Islet of Langerhans (tissue), 1 donor: ENCODE results near the gene DBNDD2.
A peak's percentile ranks its signal among the peaks of the same experiment; 100 is the strongest.

Experiments used
- FAIRE-seq: peaks from one replicate; lab custom pipeline; 2011; peaks lifted over from hg19 to GRCh38; lab: Jason Lieb, UNC

The DBNDD2 gene, protein sequence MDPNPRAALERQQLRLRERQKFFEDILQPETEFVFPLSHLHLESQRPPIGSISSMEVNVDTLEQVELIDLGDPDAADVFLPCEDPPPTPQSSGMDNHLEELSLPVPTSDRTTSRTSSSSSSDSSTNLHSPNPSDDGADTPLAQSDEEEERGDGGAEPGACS

GRCh38 chr20:45407783-45408645, at the start of gene DBNDD2:
Gene DBNDD2 (plus strand): TSS chr20:45408289. CDS start chr20:45408468, 179 bp downstream.
- FAIRE-seq, result no peak

- no peak for FAIRE-seq
These were observed 49.1 kb upstream of the DBNDD2 start for GRCh38 chr20:45359069-45359405.

DNA sequence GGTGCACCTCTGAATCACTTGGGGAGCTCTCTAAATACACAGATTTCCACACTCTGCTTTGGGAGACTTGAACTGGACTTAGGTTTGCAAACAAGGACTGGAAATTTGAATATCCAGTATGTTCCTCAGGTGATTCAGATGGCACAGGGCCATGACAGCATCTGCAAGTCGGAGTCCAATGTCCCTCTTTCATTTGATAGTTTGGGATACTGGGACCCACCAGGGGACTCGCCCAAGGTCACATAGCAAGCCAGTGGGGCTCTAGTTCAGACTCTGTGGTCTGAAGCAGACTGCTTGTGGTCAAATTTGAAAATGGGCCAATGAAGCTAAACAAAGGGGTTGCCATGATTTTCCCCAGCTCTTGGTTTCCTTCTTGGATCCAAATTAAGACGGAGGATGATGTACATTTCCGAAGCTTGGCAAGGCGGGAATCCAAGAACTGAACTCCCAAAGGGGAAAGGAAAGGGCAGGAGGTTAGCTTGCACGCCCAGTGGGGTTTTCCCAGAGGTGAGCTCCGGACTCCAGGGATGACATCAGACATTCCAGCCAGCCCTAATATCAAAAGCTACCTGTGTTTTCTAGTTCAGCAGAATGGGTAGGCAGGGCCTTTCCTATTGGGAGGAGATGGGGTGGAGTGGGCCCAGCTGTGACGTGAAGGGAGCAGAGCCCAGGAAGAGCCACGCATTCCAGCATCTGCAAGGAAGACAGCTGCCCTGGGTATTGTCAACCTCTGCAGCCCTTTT, 48.5 kb upstream of the DBNDD2 start:
- FAIRE-seq, result no peak

- no peak for FAIRE-seq
These were observed 46.3 kb upstream of the DBNDD2 start for GRCh38 chr20:45361793-45362192.

DNA sequence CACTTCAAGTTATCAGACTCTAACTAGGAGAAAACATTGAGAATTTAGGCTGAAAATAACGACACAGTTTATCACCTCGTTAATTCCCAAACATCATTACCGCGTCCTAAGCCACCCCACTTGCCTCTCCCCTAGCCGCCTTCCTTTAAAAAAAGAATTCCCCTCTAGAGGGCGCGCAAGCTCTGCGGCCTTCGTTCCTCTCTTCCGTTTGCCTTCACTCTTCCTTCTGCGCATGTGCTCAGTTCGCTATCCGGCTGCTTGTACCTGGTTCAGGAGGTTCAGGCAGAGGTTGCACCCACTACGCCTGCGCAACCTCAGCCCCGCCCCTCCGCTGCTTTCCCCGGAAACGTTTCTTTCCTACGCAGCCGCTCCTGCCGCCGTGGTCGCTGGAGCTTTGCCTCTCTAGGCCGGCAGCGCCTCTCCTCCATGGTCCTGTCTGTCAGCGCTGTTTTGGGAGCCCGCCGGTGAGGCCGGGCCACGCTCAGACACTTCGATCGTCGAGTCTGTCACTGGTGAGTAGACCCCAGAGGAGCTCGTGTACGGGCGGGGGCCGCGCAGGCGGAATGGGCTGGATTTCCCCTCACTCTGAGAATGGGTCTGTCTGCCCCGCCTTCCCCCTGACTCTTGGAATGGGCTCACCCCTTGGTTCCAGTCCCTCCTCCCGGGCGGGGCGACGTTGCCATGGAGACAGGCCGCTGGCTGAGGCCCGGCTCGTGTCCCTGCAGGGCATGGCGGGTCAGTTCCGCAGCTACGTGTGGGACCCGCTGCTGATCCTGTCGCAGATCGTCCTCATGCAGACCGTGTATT, 45.1 kb upstream of the DBNDD2 start, which contains the start of gene SYS1:
Gene SYS1, plus strand, starts transcription at position 353 of the 807 bp plus-strand sequence. Its CDS starts 376 bp downstream, at position 729.
- peak; percentile 36 for FAIRE-seq

DNA sequence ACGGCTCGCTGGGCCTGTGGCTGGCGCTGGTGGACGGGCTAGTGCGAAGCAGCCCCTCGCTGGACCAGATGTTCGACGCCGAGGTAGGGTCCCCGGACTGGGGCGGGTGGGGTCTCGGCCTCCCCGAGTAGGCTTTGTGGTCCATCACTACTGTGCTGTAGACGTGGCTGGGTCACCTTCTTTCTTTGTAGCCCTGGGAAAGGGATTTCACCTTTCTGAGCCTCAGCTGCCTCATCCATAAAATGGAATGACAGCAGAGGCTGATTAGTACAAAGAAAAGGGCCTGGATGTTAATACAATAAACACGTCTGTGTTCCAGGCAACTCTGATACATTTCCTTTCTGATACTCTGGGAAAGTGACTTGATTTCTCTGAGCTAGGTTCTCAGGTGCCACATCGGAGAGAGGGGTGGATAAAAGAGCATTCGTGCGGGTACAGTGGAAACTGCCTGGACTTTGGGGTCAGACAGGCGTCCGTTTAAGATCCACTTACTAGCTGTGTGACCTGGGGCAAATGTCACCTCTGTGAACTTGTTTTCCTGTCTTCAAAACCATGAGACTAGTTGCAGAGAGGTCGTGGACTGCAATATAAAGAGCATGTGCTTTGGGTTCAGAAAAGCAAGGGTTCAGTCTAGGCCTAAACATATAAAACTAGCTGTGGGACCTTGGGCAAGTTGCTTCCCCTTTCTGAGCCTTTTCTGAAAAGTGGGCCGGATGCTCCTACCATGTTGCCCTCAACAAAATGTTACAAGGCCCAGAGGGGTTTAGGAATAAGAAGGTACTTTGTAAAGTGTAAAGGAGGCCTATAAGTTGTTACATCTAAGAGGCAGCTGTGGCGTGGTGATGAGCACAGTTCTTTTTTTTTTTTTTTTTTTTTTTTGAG, 44.2 kb upstream of the DBNDD2 start:
- no peak for FAIRE-seq

DNA sequence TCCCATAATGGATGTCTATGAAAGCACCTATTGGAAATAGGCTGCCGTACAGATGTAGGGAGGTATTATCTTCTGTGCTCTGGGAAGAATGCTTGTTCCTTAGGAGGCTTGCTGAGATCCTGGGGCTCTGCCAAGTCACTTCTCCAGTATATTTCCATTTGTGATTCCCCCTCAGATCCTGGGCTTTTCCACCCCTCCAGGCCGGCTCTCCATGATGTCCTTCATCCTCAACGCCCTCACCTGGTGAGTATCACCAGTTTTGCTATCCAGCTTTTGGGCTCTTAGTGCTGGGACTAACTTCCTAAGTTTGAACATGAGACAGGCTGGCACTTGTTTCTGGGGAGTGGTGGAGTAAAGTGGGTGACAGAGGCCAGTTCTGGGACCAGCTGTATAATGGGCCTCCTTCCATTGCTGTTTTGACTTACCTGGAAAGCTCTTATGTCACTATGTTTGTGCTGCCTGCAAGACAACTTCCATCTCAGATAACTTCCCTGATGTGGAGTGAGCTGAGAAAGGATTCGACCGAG, 42.6 kb upstream of the DBNDD2 start:
- no peak for FAIRE-seq

- no peak for FAIRE-seq
These were observed 41.9 kb upstream of the DBNDD2 start for GRCh38 chr20:45366192-45366591.

GRCh38 chr20:45366631-45367030, 41.5 kb upstream of the DBNDD2 start:
- FAIRE-seq, result no peak

GRCh38 chr20:45367126-45367525, 41.0 kb upstream of the DBNDD2 start:
- no peak for FAIRE-seq

DNA sequence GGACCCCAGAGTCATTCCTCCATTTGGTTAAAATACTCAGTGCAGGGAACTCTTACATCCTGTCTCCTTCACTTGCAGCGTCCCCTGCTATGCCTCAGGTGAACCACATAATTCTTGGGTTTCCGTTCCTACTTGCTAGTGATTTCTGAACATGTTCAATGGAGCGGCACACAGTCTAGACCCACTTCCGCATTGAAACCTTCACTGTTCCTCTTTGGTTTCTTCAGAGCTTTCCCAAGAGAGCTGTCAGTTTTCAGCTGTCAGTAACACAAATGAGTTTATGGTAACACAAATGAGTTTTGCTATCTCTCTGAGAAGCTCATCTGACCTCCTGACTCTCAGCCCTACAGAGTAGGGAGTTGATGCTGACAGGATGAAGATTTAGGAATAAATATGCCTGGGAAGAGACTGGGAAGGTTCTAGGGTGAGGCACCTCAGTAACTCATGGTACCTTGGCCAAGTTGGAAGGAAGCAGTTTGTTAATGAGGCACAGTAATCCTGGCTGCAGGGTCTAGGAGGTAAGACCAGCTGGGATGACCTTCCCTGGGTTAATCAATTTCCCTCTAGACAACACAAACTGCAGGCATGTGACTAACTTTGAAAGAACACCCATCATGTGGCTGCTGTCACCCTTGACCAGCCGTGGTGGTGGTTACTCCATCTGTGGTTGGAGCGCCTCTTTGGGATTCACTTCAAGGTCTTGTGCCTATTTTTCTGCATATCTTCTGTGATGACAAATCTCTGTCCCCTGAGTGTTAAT, 39.7 kb upstream of the DBNDD2 start:
- no peak for FAIRE-seq

- FAIRE-seq, result no peak
These were observed 37.4 kb upstream of the DBNDD2 start for GRCh38 chr20:45370571-45371160.

GRCh38 chr20:45372241-45372640, 35.8 kb upstream of the DBNDD2 start:
- no peak for FAIRE-seq

DNA sequence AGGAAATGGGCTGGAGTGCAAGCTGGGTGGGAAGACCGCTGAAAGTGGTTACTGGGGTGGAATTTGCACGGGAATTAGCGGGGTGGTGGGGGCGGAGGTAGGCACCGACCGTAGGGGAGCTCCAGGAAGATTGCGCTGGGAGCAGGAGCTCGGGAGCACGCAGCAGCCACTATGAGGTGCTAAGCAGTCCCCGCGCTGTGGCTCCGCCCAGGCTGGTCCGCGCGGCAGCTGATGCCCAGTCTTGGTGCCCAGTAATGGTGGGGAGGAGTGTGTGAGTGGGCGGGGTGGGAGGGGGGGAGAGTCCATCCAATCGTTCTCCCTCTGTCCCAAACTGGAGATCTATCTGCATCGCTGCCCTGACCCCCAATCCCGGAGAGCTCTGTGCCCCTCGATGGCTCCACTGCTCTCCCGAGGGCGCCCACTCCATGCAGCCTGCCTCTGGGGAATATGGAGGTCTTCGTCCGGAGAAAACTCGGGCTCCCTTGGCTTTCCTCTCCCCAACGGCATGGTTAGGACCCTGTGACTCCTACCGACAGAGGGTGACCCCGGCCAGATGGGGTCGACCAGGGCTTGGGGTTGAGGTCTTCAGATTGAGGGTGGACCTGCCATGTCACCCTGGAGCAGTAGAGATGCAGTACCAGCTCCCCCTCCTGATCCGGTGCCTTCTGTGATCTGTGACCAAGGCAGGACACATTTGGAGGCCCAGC, 35.3 kb upstream of the DBNDD2 start:
- no peak for FAIRE-seq

DNA sequence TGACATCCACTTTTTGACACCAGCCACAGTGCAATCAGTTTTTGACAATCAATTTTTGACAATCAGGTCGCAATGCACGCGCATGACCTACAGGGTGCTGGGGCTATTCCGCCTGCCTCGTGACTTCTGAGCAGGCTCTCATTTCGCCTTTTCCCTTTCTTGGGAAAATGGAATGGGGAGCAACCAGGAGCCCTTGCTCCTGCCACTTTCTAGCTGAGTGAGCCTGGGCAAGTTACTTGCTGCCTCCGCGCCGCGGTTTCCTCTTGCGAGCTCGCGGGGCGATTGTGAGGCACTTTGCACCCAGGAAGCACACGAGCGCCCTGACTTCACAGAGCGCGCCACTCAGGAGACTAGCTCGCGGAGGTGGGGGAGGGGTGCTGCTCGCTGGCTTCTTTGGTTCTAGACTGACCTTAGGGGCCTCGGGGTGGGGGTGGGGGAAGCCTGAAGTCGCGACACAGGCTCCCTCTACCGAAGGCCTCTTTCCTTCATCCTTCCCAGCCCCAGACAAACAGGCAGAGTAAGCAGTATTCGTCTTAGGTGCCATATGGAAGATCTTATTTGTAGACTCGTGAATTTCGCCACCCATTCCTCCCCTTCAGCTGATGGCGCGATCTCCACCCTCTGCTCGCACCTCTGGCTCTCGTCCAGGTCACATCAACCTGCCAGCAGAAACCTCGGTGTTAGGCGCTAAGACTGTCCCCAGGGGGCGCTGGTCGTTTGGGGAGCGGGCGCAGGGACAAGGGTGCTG, 34.6 kb upstream of the DBNDD2 start:
- no peak for FAIRE-seq

GRCh38 chr20:45374101-45374467, 34.0 kb upstream of the DBNDD2 start:
- FAIRE-seq, result no peak

DNA sequence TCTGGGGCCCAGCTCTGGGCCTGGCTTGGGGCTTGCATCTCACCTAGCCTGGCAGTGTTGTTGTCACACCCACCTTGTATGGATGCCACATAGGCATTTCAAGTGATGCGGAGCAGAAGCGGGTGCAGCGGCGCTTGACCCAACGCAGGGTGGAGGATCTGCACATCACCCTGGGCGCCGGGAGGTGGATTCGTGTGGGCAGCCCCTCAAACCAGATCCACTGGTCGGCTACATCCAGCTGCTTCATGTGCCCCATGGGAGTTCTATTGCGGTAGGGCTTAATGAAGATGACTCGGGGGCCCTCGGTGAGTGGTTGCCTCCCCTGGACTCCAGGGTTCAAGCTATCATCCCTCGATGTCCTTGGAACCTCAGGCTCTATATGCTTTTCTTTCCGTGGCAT, 33.1 kb upstream of the DBNDD2 start:
- FAIRE-seq, result no peak

- no peak for FAIRE-seq
These were observed 30.8 kb upstream of the DBNDD2 start for GRCh38 chr20:45377269-45377668.

GRCh38 chr20:45378191-45378590, 29.9 kb upstream of the DBNDD2 start, which contains the start of gene TP53TG5:
Gene TP53TG5 (minus strand): TSS chr20:45378325. CDS start chr20:45378236, 89 bp downstream.
- no peak for FAIRE-seq
